Panc1 (cell line): Measurements from ENCODE around the gene DDX27. TPM values are rescaled to one million over a fixed set of nuclear protein-coding genes. Genes with fewer than 3 reads are reported as not detected.

Experiments used
- ATAC-seq: fragments of 200-7000 bp; cut with Tn5 transposase; 2 replicates; pipeline ENCODE4 v1.9.1; 2020; ENCODE audit warnings: mild to moderate bottlenecking, moderate library complexity
- BruUV-seq: library from RNA; stranded (reverse); fragments of 400-500 nt; replicated peaks from 2 replicates; lab custom pipeline; 2021; lab: Mats Ljungman, UMichigan
- CTCF ChIA-PET: fragments of 300-600 bp; sonication (Branson Sonifier 250); formaldehyde crosslinking; loops from one replicate; lab custom pipeline; 2022; ENCODE audit warnings: antibody characterized with exemption; lab: Charles Lee
- POLR2A ChIA-PET: fragments of 300-600 bp; sonication (Branson Sonifier 250); formaldehyde crosslinking; loops from one replicate; lab custom pipeline; 2022; ENCODE audit warnings: antibody characterized with exemption; lab: Charles Lee
- DNase-seq: peaks from one replicate; pipeline ENCODE4 v3.0.0-alpha.2; 2010; ENCODE audit warnings: low read depth, low spot score
- H3K27ac ChIP-seq: 2 replicates; pipeline ENCODE4 v1.5.1; 2011; ENCODE audit warnings: mild to moderate bottlenecking, low read length, inconsistent platforms
- H3K27me3 ChIP-seq: fragments of 200-500 bp; sonication (Bioruptor generic); 2 replicates; pipeline ENCODE4 v1.6.0; 2014; ENCODE audit warnings: low read length, inconsistent platforms; ENCODE audit not compliant: control insufficient read depth, insufficient read depth
- H3K36me3 ChIP-seq: fragments of 200-500 bp; sonication (Bioruptor generic); 2 replicates; pipeline ENCODE4 v1.5.1; 2014; ENCODE audit warnings: inconsistent platforms, mild to moderate bottlenecking, low read length, moderate library complexity; ENCODE audit not compliant: control insufficient read depth, insufficient read depth
- H3K4me1 ChIP-seq: 2 replicates; pipeline ENCODE4 v1.5.1; 2011; ENCODE audit warnings: inconsistent platforms, mild to moderate bottlenecking, low read length, moderate library complexity; ENCODE audit not compliant: control insufficient read depth, insufficient read depth
- H3K4me3 ChIP-seq, 2 experiments: 2 replicates each; pipeline ENCODE4 v1.5.1; 2011 to 2012; ENCODE audit warnings: low read depth in 2 of 2, low read length in 2 of 2, mild to moderate bottlenecking in 2 of 2, inconsistent platforms in 1 of 2, moderate library complexity in 1 of 2
- H3K9me3 ChIP-seq: fragments of 200-500 bp; sonication (Bioruptor generic); 2 replicates; pipeline ENCODE4 v1.5.1; 2014; ENCODE audit warnings: low read depth, mild to moderate bottlenecking, inconsistent platforms, low read length, moderate library complexity; ENCODE audit not compliant: control insufficient read depth, insufficient read depth
- POLR2AphosphoS5 ChIP-seq: IDR thresholded peaks from 2 replicates; pipeline ENCODE4 v1.6.1; 2012; ENCODE audit warnings: mild to moderate bottlenecking, low read depth, low read length, moderate library complexity
- SIN3A ChIP-seq: IDR thresholded peaks from 2 replicates; pipeline ENCODE4 v1.6.1; 2012; ENCODE audit warnings: low read depth, mild to moderate bottlenecking, low read length, moderate library complexity, borderline replicate concordance; ENCODE audit not compliant: insufficient read depth
- TCF7L2 ChIP-seq: IDR thresholded peaks from 2 replicates; pipeline ENCODE4 v1.6.1; 2011; ENCODE audit warnings: mild to moderate bottlenecking, low read depth, low read length, inconsistent platforms
- in situ Hi-C: cut with HindIII; loops from 2 replicates; pipeline ENCODE4 v1.10.0; 2016; ENCODE audit warnings: low sequenced_read_pairs, low pct_unique_long_range_greater_than_20kb
- intact Hi-C: fragments of 100-400 bp; cut with micrococcal nuclease; formaldehyde crosslinking; loops from one replicate; pipeline ENCODE4 v1.10.0; 2022; ENCODE audit not compliant: unreplicated experiment
- total RNA-seq: library from RNA; stranded (reverse); gene quantifications from one replicate; pipeline ENCODE4 v1.2.1, GENCODE V29; 2021; ENCODE audit not compliant: unreplicated experiment
- TF ChIP-seq, protein P1 (sequence below): fragments of 450-650 bp; IDR thresholded peaks from 2 replicates; pipeline ENCODE4 v1.5.1; 2017; ENCODE audit warnings: mild to moderate bottlenecking
- TF ChIP-seq, protein P2 (sequence below), 2 experiments: IDR thresholded peaks; 2 replicates each; pipeline ENCODE4 v1.6.1; 2011 to 2012; ENCODE audit warnings: low read depth in 2 of 2, control low read depth in 1 of 2, low read length in 1 of 2, mild to moderate bottlenecking in 1 of 2, moderate library complexity in 1 of 2; ENCODE audit not compliant: insufficient read depth in 1 of 2

DDX27 gene
- total RNA-seq, 1 experiment from 2014 or later = 63.4 TPM

- Histone ChIP-seq H3K9me3 (no peaks in the 10 kb centered on the region), H3K4me3 (no peak overlapping the region), H3K36me3 (0 out of 2 replicates have a peak, but pooled peaks cover under 1% of the 10 kb centered on the region), H3K27me3 (no peaks in the 10 kb centered on the region), H3K4me1 (no peaks in the 10 kb centered on the region), H3K27ac (no peak overlapping the region)
- POLR2A ChIA-PET = no interaction called here
- DNase-seq = no peak
- no peak for ATAC-seq
- in situ Hi-C loops = no loop called here
- TF ChIP-seq, protein P1, sequence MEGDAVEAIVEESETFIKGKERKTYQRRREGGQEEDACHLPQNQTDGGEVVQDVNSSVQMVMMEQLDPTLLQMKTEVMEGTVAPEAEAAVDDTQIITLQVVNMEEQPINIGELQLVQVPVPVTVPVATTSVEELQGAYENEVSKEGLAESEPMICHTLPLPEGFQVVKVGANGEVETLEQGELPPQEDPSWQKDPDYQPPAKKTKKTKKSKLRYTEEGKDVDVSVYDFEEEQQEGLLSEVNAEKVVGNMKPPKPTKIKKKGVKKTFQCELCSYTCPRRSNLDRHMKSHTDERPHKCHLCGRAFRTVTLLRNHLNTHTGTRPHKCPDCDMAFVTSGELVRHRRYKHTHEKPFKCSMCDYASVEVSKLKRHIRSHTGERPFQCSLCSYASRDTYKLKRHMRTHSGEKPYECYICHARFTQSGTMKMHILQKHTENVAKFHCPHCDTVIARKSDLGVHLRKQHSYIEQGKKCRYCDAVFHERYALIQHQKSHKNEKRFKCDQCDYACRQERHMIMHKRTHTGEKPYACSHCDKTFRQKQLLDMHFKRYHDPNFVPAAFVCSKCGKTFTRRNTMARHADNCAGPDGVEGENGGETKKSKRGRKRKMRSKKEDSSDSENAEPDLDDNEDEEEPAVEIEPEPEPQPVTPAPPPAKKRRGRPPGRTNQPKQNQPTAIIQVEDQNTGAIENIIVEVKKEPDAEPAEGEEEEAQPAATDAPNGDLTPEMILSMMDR = no peak
- TF ChIP-seq SIN3A (no peak), TCF7L2 (no peak), POLR2AphosphoS5 (no peak)
- TF ChIP-seq, protein P2, sequence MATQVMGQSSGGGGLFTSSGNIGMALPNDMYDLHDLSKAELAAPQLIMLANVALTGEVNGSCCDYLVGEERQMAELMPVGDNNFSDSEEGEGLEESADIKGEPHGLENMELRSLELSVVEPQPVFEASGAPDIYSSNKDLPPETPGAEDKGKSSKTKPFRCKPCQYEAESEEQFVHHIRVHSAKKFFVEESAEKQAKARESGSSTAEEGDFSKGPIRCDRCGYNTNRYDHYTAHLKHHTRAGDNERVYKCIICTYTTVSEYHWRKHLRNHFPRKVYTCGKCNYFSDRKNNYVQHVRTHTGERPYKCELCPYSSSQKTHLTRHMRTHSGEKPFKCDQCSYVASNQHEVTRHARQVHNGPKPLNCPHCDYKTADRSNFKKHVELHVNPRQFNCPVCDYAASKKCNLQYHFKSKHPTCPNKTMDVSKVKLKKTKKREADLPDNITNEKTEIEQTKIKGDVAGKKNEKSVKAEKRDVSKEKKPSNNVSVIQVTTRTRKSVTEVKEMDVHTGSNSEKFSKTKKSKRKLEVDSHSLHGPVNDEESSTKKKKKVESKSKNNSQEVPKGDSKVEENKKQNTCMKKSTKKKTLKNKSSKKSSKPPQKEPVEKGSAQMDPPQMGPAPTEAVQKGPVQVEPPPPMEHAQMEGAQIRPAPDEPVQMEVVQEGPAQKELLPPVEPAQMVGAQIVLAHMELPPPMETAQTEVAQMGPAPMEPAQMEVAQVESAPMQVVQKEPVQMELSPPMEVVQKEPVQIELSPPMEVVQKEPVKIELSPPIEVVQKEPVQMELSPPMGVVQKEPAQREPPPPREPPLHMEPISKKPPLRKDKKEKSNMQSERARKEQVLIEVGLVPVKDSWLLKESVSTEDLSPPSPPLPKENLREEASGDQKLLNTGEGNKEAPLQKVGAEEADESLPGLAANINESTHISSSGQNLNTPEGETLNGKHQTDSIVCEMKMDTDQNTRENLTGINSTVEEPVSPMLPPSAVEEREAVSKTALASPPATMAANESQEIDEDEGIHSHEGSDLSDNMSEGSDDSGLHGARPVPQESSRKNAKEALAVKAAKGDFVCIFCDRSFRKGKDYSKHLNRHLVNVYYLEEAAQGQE (IDR thresholded peaks at IDR 0.05; ENCODE audit: insufficient read depth in 1 of 2, low read depth in 2 of 2, low read length in 1 of 2) = no peak
- BruUV-seq = no TSS peak
- CTCF ChIA-PET = no interaction called here
- intact Hi-C loops = no loop called here
Measured at GRCh38 chr20:49170714-49171113, 48.5 kb upstream of the DDX27 start.

DNA sequence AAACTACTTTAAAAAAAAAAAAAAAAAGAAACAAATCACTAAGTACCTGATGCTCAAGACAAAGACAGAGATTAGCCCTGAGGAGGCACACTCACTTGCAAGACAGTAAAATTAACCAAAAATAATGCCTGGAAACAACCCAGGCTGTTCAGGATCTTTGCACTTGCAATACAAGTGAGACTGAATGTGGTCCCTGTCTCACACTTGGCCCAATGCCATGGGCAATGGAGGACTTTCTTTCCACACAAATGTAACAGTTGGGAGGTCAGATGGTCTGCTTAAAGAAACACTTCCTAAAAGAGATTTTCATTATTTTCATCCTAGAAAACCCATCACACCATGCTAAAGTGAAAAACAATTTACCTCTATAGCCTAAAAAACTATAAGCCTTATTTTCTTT is 47.3 kb upstream of the DDX27 start:
- TF ChIP-seq SIN3A (no peak), TCF7L2 (no peak), POLR2AphosphoS5 (no peak)
- TF ChIP-seq, protein P2 (IDR thresholded peaks at IDR 0.05; ENCODE audit: insufficient read depth in 1 of 2, low read depth in 2 of 2, low read length in 1 of 2) = no peak
- TF ChIP-seq, protein P1 = no peak
- Histone ChIP-seq H3K27ac (no peak overlapping the region), H3K9me3 (no peaks in the 10 kb centered on the region), H3K4me3 (no peak overlapping the region), H3K36me3 (no peaks in the 10 kb centered on the region), H3K27me3 (no peaks in the 10 kb centered on the region), H3K4me1 (no peaks in the 10 kb centered on the region)
- DNase-seq (no peak), ATAC-seq (no peak)
- ChIA-PET CTCF (no interaction called here), POLR2A (no interaction called here)
- intact Hi-C loops = no loop called here
- in situ Hi-C loops = no loop called here
- no TSS peak for BruUV-seq
